ENCODE results near the gene INSM1. TPM values are rescaled to one million over a fixed set of nuclear protein-coding genes. Genes with fewer than 3 reads are reported as not detected.

INSM1 gene
- total RNA-seq, 1 donor from 2014 or later = not detected

- no peak overlapping the region for H3K4me3 Mint-ChIP-seq (ENCODE audit: unreplicated experiment)
- H3K4me1 Mint-ChIP-seq (ENCODE audit: unreplicated experiment) = peaks cover 8% of the 10 kb centered on the region
- H3K27ac Mint-ChIP-seq (ENCODE audit: unreplicated experiment) = no peak overlapping the region
- peaks cover 33% of the 10 kb centered on the region for H3K27me3 Mint-ChIP-seq (ENCODE audit: unreplicated experiment)
- no peak for TF ChIP-seq CTCF (IDR thresholded peaks at IDR 0.05; ENCODE audit: unreplicated experiment)
- peaks cover 5% of the 10 kb centered on the region for H3K36me3 Mint-ChIP-seq (ENCODE audit: low read depth, unreplicated experiment)
- DNase-seq (ENCODE audit: low spot score) = peak; percentile 22
- H3K9me3 Mint-ChIP-seq (ENCODE audit: unreplicated experiment) = no peaks in the 10 kb centered on the region
Measured at GRCh38 chr20:20368418-20369249, 730 bp downstream of the INSM1 start.

- no peaks in the 10 kb centered on the region for H3K9me3 Mint-ChIP-seq (ENCODE audit: unreplicated experiment)
- TF ChIP-seq CTCF (IDR thresholded peaks at IDR 0.05; ENCODE audit: unreplicated experiment) = no peak
- DNase-seq (ENCODE audit: low spot score) = peak; percentile 13
- peaks cover 8% of the 10 kb centered on the region for H3K4me1 Mint-ChIP-seq (ENCODE audit: unreplicated experiment)
- peaks cover 5% of the 10 kb centered on the region for H3K36me3 Mint-ChIP-seq (ENCODE audit: low read depth, unreplicated experiment)
- H3K4me3 Mint-ChIP-seq (ENCODE audit: unreplicated experiment) = peak overlapping the region; percentile 30
- H3K27me3 Mint-ChIP-seq (ENCODE audit: unreplicated experiment) = peaks cover 32% of the 10 kb centered on the region
- peak overlapping the region; percentile 40 for H3K27ac Mint-ChIP-seq (ENCODE audit: unreplicated experiment)
Measured at GRCh38 chr20:20369250-20370093, 1.6 kb downstream of the INSM1 start.

- TF ChIP-seq CTCF (IDR thresholded peaks at IDR 0.05; ENCODE audit: unreplicated experiment) = no peak
- Mint-ChIP-seq H3K4me3 (ENCODE audit: unreplicated experiment) (peak overlapping the region; percentile 30), H3K27me3 (ENCODE audit: unreplicated experiment) (peaks cover 29% of the 10 kb centered on the region), H3K27ac (ENCODE audit: unreplicated experiment) (peak overlapping the region; percentile 40), H3K9me3 (ENCODE audit: unreplicated experiment) (no peaks in the 10 kb centered on the region), H3K4me1 (ENCODE audit: unreplicated experiment) (peaks cover 8% of the 10 kb centered on the region), H3K36me3 (ENCODE audit: low read depth, unreplicated experiment) (peaks cover 5% of the 10 kb centered on the region)
- no peak for DNase-seq (ENCODE audit: low spot score)
Measured at GRCh38 chr20:20370094-20370575, 2.2 kb downstream of the INSM1 start.

GRCh38 chr20:20371083-20371482 lies 3.2 kb downstream of the INSM1 start:
- H3K4me1 Mint-ChIP-seq (ENCODE audit: unreplicated experiment) = peaks cover 8% of the 10 kb centered on the region
- DNase-seq (ENCODE audit: low spot score) = no peak
- peaks cover 24% of the 10 kb centered on the region for H3K27me3 Mint-ChIP-seq (ENCODE audit: unreplicated experiment)
- peaks cover 5% of the 10 kb centered on the region for H3K36me3 Mint-ChIP-seq (ENCODE audit: low read depth, unreplicated experiment)
- TF ChIP-seq CTCF (IDR thresholded peaks at IDR 0.05; ENCODE audit: unreplicated experiment) = no peak
- H3K9me3 Mint-ChIP-seq (ENCODE audit: unreplicated experiment) = no peaks in the 10 kb centered on the region
- no peak overlapping the region for H3K4me3 Mint-ChIP-seq (ENCODE audit: unreplicated experiment)
- H3K27ac Mint-ChIP-seq (ENCODE audit: unreplicated experiment) = no peak overlapping the region

Data from endothelial cell (in vitro differentiated cells).